Hair follicular keratinocyte (primary cell): Measurements from ENCODE around the gene MORC3. TPM values are rescaled to one million over a fixed set of nuclear protein-coding genes. Genes with fewer than 3 reads are reported as not detected.

Experiments used
- total RNA-seq: library from RNA; depleted of rRNA; stranded (reverse); fragments of >200 nt; gene quantifications from 2 replicates; pipeline ENCODE4 v1.2.3, GENCODE V29; 2015

MORC3 gene
- total RNA-seq, result 23.8 and 29.8 TPM in 2 replicates

DNA sequence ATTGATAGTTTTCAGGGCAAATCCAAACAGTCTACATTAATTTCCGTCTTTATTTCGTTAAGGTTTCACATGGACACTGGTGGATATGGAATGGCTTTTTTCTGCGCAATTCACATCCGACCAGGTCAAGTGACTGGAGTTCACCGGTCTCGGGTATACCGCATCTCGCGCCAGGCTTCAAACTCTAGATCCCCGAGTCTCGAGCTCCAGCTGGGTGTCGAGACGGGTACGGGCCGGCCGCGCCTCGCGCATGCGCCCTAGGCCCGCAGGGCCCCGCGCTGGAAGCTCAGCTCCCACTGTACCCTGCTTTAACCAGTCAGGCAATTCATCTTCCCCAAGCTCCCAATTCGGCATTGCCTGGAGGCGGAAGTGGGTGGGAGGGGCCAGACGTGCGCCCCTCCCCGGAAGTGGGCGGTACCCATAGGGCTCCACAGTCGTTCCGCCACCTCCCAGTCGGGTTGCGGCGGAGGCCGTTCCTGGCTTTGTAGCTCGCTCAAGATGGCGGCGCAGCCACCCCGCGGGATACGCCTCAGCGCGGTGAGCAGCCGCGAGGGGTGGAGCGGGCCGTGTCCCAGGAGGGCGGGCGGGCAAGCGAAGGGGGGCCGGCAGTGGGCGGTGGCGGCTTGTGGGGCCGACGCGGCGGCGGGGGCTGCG lies at the start of gene MORC3:
Gene MORC3 (plus strand): TSS at position 431 of the 654 bp plus-strand sequence. CDS start 68 bp downstream, at position 499.

GRCh38 chr21:36385233-36386030 lies 65.4 kb downstream of the MORC3 start, which contains the start of gene CHAF1B:
CHAF1B (plus strand) TSS chr21:36385392; CDS start chr21:36386137, 745 bp downstream.

Other genes starting within 250 kb of the MORC3 start
- 3.7 and 8.2 TPM in 2 replicates for gene CBR3, start 185.1 kb upstream of the MORC3 start, total RNA-seq
- 5.8 and 7.0 TPM in 2 replicates for gene DOP1B, start 163.4 kb upstream of the MORC3 start, total RNA-seq
- 3.7 and 8.9 TPM in 2 replicates for gene CHAF1B, start 65.2 kb downstream of the MORC3 start, total RNA-seq
- gene CLDN14, start 159.9 kb downstream of the MORC3 start, total RNA-seq, result not detected in 2 replicates